ENCODE results near the gene CAPN15.
"Not testable (repeated sequence)": the region's sequence is repeated elsewhere in the genome, so short reads cannot be mapped to it uniquely, and the experiment has no call there.

GRCh38 chr16:597655-598054 lies 70.1 kb downstream of the CAPN15 start:
- TF ChIP-seq CTCF (conservative IDR thresholded peaks at IDR 0.05; ENCODE audit: low read depth, low read length); EZH2 (IDR thresholded peaks at IDR 0.05; ENCODE audit: borderline replicate concordance, low read depth, low read length, poor library complexity, severe bottlenecking): not testable (repeated sequence)

All from A673 (cell line).